ENCODE results near the gene ITGA5. TPM values are rescaled to one million over a fixed set of nuclear protein-coding genes. Genes with fewer than 3 reads are reported as not detected.

The ITGA5 gene
- total RNA-seq, 1 donor from 2014 or later, result 20.1 TPM

- Mint-ChIP-seq H3K27ac (ENCODE audit: unreplicated experiment) (no peak overlapping the region), H3K4me1 (peaks cover 44% of the 10 kb centered on the region), H3K27me3 (ENCODE audit: low read depth) (peaks cover 3% of the 10 kb centered on the region), H3K4me3 (peak overlapping the region; percentile 87), H3K36me3 (ENCODE audit: low read depth) (no peaks in the 10 kb centered on the region), H3K9me3 (no peaks in the 10 kb centered on the region)
- TF ChIP-seq CTCF (conservative IDR thresholded peaks at IDR 0.05), result peak; percentile 37
- DNase-seq (ENCODE audit: low read depth, low spot score), result peak; percentile 41
These were observed 28.2 kb downstream of the ITGA5 start for GRCh38 chr12:54390668-54391551.

GRCh38 chr12:54390176-54390667 is 28.8 kb downstream of the ITGA5 start:
- no peak for DNase-seq (ENCODE audit: low read depth, low spot score)
- peaks cover 45% of the 10 kb centered on the region for H3K4me1 Mint-ChIP-seq
- H3K9me3 Mint-ChIP-seq, result no peaks in the 10 kb centered on the region
- peak overlapping the region; percentile 76 for H3K4me3 Mint-ChIP-seq
- no peaks in the 10 kb centered on the region for H3K36me3 Mint-ChIP-seq (ENCODE audit: low read depth)
- no peak overlapping the region for H3K27ac Mint-ChIP-seq (ENCODE audit: unreplicated experiment)
- H3K27me3 Mint-ChIP-seq (ENCODE audit: low read depth), result peaks cover 3% of the 10 kb centered on the region
- TF ChIP-seq CTCF (conservative IDR thresholded peaks at IDR 0.05), result no peak

GRCh38 chr12:54389607-54390175 is 29.4 kb downstream of the ITGA5 start:
- Mint-ChIP-seq H3K36me3 (ENCODE audit: low read depth) (no peaks in the 10 kb centered on the region), H3K4me3 (peak overlapping the region; percentile 76), H3K4me1 (peaks cover 49% of the 10 kb centered on the region), H3K9me3 (no peaks in the 10 kb centered on the region), H3K27me3 (ENCODE audit: low read depth) (peaks cover 3% of the 10 kb centered on the region), H3K27ac (ENCODE audit: unreplicated experiment) (no peak overlapping the region)
- no peak for TF ChIP-seq CTCF (conservative IDR thresholded peaks at IDR 0.05)
- no peak for DNase-seq (ENCODE audit: low read depth, low spot score)

GRCh38 chr12:54389134-54389508 is 29.9 kb downstream of the ITGA5 start:
- no peak for DNase-seq (ENCODE audit: low read depth, low spot score)
- H3K9me3 Mint-ChIP-seq, result no peaks in the 10 kb centered on the region
- H3K4me3 Mint-ChIP-seq, result peak overlapping the region; percentile 76
- H3K4me1 Mint-ChIP-seq, result peaks cover 51% of the 10 kb centered on the region
- peaks cover 3% of the 10 kb centered on the region for H3K27me3 Mint-ChIP-seq (ENCODE audit: low read depth)
- H3K27ac Mint-ChIP-seq (ENCODE audit: unreplicated experiment), result no peak overlapping the region
- no peak for TF ChIP-seq CTCF (conservative IDR thresholded peaks at IDR 0.05)
- H3K36me3 Mint-ChIP-seq (ENCODE audit: low read depth), result no peaks in the 10 kb centered on the region

- H3K4me3 Mint-ChIP-seq, result peak overlapping the region; percentile 65
- no peaks in the 10 kb centered on the region for H3K9me3 Mint-ChIP-seq
- no peaks in the 10 kb centered on the region for H3K36me3 Mint-ChIP-seq (ENCODE audit: low read depth)
- peaks cover 49% of the 10 kb centered on the region for H3K4me1 Mint-ChIP-seq
- no peak for DNase-seq (ENCODE audit: low read depth, low spot score)
- H3K27ac Mint-ChIP-seq (ENCODE audit: unreplicated experiment), result peak overlapping the region; percentile 23
- TF ChIP-seq CTCF (conservative IDR thresholded peaks at IDR 0.05), result no peak
- no peaks in the 10 kb centered on the region for H3K27me3 Mint-ChIP-seq (ENCODE audit: low read depth)
These were observed 30.6 kb downstream of the ITGA5 start for GRCh38 chr12:54388237-54389133.
